Stimulated activated CD8-positive, alpha-beta memory T cell treated with anti-CD3 and anti-CD28 coated beads, Interleukin-4, amount 100 ng/mL, for 1 hour (primary cell): ENCODE data around the gene SEPTIN10.
"Not testable (repeated sequence)": the region's sequence is repeated elsewhere in the genome, so short reads cannot be mapped to it uniquely, and the experiment has no call there.

Source experiments
- DNase-seq, 2 donors: peaks; one replicate each; pipeline ENCODE4 v3.0.0-alpha.2; 2020; ENCODE audit warnings: low read depth in 2 of 2, low spot score in 1 of 2

The SEPTIN10 gene

DNA sequence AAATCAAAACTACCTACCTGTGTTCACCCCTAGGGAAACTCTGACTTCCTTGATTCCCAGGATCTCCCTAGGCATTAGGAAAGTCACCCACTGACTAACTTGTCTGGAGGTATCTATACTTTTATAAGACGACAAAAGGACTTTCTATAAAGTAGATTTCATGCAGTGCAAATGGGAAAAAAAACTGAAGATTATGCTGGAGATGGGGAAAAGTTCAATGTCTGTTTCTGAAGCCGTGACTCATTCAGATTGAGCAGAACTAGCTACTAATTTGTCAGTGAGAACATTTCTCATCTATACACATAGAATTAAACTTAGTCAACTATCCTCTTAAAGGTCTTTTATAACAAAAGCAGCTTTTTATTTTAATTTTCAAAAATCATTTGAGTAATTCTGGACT lies 6.0 kb downstream of the SEPTIN10 start:
- DNase-seq: no peak

DNA sequence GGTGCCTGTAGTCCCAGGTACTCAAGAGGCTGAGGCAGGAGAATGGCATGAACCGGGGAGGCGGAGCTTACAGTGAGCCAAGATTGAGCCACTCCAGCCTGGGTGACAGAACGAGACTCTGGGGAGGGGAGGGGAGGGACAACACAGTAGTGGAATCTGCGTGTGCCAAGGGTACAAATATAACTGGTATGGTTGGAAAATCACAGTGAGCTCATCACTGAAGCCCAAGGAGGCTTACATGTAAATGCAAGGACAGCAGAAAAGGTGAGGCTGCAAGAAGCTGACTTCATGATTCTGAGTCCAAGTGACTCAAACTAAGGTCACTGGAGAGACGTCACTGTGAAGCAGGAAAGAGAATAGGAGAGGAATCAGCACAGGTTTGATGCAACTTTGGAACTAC lies 9.2 kb downstream of the SEPTIN10 start:
- no peak for DNase-seq

DNA sequence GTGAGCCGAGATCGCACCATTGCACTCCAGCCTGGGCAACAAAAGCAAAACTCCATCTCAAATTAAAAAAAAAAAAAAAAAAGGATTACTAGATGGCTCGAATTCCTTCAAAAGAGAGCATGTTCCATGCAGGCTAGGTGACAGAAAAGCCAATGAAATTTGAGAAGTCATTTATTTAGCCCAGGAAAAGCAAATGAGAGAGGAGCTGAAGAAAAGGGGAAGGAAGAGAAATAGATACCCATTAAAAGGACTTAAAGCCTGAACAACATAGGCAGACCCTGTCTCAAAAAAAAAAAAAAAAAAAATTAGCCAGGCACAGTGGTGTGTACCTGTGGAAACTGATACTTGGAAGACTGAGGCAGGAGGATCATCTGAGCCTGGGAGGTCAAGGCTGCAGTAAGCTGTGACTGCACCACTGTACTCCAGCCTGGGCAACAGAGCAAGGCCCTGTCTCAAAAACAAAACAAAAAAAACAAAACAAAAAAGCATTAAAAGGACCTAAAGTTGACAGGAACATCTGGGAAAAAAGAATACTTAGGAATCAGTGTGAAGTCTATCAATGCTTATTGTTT lies 11.1 kb downstream of the SEPTIN10 start:
- no peak for DNase-seq

DNA sequence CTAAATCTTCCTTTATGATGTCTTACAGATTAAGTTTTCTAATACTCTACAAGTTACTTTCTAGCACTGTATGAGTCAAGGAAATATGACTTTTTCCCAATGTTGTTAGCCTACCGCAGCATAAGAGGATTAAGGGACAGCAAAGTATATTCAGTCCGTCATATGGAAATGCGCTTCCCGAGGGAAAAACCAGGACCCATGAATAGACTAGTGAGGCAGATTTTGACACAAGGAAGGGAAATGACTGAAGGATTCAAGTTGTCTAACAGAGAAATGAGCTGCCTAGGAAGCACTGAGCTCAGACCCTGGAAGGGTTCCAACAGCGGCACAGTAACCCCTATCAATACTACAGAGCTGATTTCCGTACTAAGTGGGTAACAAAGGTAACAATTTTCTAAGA lies 12.0 kb downstream of the SEPTIN10 start:
- DNase-seq: no peak

DNA sequence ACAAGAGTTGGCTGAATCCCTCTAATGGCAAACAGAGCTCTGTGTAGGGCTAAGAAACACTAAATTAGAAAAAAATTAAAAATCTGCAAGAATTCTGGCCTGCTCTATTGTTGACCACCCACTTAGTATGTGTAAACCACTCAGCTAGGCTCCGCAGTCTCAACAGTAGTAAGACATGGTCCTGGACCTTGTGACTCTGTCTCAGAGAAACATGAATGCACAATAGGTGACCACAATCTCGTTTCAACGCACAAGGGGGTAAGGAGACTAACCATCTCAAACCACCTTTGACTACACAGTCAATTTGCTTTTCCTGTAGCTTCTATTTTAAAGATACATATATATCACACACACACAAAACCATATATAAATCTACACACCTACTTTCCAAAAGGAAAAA lies 16.5 kb downstream of the SEPTIN10 start:
- no peak for DNase-seq

DNA sequence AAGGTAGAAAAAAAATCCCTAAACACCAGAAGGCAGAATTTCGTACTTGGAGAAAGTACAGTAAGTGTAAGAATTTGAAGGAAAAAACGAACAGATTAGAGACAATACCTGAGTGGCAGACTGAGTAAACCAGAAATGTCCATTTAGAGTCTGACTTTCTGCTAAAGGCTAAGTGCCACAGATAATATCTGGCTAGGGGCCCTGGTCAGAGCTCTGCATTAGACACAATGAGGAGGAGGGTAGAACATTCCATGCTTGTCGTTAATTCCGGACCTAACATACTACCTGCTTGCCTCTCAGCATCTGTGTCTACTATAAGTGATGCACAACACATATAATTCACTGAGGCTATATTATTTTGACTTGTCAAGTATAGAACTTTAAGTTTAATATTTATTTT lies 18.1 kb downstream of the SEPTIN10 start:
- no peak for DNase-seq

DNA sequence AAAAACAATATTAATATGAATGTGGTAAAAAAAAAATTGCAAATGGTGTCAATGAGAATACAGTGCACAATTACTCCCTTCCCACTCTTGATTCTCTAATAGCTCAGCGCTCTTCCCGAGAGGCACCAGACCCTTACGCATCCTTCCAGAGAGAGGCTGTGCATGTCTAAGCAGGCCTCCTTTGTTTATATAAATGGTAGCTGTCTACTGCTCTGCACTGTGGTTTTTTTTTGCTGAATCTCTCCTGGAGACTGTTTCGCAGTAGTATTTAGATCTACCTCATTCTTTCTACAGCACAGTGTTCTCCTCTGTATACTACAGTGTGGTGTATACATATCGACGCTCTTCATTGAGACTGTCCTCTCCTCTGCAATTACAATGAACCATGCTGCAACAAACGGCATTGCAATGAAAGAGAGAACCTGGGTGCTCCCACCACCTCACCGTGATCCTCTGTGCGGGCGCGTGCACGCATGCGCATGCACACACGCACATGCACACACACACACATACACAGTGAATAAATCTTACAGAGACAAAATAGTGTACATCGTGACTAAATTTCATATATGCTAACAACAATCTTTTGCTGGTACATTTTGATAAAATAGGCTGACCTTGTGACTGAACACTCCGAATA lies 19.4 kb downstream of the SEPTIN10 start:
- DNase-seq: no peak

DNA sequence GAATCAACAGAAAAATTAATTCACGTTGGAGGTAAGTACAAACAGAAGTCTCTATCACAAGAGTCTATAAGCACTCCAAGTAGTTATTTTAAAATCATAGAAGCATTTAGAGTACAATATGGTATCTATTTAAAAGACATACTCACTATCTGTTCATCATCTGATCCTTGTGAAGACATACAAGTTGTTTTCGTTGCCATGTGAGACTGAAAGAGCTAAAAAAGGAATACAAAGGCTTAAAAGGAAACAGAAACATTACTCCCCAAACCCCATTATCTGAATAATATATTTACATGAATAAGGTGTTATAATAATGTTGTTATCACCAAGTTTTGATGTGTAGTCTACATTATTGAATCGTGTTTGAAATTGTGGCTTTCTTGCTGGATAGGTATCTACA lies 20.9 kb downstream of the SEPTIN10 start:
- DNase-seq: no peak

DNA sequence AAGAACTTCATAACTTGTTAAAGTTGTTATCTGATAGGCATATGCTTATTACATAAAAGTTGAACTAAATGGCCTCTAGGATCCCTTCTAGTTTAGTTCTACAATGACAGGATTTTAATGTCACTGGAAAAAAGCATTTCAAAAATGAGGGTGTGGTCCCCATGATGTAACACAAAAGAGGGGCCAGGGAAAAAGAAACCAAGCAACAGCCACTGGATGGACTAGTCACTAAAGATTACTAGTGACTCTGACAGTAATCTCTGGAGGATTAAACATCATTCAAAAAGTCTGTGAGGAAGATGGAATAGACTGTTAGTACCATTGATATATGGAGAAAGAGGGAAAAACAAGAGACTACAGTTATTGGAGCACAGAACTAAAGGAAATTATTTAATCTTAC lies 22.6 kb downstream of the SEPTIN10 start:
- no peak for DNase-seq

DNA sequence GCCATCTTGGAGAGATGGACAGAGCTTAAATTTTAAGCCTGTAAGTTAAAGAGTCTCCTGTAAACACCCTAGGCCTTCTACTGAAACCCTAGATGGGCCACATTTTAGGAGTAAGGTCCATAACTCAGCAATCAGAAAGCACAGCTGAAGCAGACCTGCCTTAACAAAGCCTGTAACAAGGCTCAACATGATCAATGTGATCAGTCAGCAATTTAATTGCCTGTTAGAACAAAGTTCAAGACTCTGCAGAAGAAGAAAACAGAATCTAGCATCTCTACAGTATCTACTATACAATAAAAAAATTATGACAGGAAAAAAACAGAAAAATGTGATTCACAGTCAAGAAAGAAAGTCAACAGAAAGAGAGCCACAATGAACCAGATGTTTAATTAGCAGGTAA lies 27.1 kb downstream of the SEPTIN10 start:
- DNase-seq: no peak

DNA sequence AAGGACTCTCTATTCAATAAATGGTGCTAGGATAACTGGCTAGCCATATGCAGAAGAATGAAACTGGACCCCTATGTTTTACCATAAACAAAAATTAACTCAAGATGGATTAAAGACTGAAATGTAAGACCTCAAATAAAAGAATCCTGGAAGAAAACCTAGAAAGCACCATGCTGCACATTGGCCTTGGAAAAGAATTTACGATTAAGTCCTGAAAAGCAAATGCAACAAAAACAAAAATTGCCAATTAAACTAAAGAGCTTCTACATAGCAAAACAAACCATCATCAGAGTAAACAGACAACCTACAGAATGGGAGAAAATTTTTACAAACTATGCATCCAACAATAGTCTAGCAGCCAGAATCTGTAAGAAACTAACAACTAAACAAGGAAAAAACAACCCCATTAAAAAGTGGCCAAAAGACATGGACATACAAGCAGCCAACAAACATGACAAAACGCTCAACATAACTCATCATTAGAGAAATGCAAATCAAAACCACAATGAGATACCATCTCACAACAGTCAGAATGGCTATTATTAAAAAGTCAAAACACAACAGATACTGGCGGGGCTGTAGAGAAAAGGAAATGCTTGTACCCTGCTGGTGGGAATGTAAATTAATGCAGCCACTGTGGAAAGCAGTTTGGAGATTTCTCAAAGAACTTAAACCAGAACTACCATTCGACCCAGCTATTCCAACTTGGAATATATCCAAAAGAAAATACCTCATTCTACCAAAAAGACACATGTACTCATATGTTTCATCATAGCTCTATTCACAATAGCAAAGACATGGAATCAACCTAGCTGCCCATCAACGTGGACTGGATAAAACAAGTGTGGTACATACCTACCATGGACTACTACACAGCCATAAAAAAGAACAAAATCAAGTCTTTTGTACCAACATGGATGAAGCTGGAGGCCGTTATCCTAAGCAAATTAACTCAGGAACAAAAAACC lies 30.6 kb downstream of the SEPTIN10 start:
- no peak for DNase-seq

DNA sequence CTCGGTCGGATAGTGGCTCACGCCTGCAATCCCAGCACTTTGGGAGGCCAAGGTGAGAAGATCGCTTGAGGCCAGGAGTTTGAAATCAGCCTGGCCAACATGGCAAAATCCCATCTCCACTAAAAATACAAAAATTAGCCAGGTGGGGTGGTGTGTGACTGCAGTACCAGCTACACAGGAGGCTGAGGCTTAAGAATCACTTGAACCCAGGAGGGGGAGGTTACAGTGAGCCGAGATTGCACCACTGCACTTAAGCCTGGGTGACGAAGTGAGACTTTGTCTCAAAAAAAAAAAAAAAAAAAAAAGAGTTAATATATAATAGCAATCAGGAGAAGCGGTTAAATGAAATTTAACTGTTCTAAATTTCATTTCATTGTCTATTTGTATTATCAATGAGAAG lies 36.1 kb downstream of the SEPTIN10 start:
- DNase-seq: not testable (repeated sequence)

DNA sequence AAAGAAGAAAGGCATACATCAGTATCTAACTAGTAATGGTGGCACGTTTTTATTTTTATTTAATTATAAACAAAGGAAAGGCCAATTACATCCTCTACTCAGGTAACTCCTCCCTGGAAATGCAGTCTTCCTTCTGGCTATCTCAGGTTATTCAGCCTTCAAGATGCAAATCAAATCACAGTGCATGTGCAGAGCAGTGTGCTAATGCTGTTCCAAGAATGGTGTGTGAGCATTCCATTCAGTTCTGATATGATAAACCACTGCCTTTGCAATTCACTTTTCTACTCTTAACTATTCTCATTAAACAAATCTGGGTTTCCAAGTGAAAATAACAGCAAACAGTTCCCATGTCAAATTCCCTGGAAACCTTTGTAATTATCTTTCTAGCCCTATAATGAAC lies 38.4 kb downstream of the SEPTIN10 start:
- DNase-seq: no peak

DNA sequence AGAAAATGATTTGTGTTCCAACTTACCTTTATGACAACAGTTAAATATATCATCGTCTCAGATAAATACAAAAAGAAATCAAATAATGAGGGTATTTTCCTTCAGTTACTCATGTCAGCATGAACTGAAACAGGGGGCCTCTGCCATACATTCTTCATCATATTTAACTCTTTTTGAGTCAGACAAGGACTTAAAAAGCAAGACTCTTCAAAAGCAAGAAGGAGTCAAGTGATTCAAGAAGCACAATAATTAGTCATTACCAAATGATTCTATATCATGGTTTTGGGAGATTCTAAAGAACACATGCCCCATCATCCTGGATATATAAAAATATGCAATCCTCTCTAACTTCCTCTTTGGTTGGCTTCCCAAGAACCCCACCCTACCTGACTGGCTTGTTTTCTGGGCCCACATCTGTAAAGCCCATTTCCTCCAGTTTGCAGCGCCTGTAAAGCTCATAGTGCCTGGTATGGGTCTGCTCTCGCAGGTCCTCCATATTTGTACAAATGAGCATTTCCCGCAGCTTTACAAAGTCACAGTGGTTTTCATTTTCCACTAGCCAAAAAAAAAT lies 49.7 kb downstream of the SEPTIN10 start:
- DNase-seq: no peak

DNA sequence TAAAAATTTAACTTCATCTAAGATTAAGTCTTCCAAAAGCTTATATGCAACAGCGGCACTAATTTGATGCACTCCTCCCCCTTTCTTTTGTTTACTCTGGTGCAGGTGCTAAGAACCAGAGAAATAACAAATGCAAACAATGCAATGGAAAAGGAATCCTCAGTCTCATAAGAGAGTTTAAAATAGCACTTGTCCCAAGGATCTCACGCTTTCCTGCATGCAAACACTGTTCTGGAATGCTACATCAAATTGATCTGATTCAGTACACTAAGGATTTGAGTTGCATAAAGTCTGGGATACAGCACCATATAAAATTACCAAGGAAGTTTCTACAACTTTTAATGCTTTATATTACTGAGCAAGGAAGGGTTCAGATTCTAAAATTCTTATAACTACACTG lies 50.5 kb downstream of the SEPTIN10 start:
- no peak for DNase-seq

DNA sequence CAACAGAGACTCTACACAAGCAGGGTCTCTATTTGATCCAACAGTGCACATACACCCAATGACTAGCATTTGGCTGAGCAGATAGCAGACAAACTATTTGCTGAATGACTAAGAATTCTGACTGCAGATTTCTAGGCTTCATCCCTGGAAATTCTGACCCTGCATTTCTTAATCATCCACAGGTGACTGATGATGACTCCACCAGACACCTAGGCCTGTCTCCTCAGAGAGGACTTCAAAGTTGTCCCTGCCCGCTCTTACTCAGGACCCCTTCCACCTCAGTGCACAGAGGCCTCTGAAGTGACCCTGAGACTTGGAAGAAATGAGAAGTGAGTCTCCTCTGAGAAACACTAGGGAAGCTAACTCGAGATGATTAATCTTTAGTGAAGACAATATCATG lies 51.3 kb downstream of the SEPTIN10 start:
- no peak for DNase-seq

DNA sequence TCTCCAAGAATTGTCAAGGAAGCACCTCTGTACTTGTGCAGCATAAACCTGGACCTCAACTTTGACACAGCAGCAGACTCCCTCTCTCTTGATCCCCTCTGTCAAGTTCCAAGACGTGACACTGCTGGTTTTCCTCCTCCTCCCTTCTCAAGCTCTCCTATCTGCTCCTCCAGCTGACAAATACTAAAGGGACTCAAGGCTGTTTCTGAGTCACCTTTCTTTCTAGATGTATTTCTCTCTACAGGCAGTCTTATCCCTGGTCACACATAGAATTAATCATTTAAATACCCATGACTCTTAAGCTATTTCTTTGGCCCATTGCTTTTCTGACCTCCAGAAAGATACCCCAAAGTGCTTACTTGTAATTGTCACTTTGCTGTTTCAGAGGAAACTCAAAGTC lies 53.5 kb downstream of the SEPTIN10 start:
- no peak for DNase-seq

DNA sequence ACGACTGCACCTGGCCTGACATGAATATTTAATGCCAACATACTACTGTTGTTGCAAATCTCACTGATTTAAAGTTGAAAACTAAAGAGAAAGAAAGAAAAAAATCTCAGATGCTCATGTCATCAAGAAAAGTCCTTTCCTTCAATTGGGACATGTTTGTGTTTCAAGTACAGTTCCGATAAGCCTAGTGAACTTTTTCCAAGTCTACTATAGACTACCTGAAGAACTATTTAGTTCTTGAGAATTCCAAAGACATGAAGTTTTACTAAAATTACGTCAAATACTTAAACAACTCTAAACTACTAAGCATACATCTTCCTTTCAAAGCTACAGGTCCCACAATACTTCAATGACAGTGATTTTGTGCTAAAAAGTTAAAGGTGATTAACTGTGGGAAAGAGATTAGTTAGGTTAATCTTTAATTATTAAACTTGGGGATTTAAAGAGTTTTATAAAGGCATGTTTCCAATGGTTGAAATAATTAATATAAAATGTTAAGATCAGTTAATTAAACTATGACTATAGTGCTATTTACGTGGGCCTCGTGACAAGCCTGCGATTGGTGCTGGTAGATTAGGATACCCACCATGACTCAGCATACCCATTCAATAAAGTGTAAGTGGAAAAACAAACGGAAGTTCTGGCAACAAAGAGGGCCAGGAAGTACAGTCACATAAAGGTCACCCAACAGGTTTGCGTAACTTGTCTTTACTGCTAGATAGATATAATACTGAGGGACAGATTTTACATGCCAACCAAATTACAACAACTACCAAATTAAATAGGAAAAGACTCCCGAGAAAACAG lies 55.5 kb downstream of the SEPTIN10 start:
- no peak for DNase-seq

DNA sequence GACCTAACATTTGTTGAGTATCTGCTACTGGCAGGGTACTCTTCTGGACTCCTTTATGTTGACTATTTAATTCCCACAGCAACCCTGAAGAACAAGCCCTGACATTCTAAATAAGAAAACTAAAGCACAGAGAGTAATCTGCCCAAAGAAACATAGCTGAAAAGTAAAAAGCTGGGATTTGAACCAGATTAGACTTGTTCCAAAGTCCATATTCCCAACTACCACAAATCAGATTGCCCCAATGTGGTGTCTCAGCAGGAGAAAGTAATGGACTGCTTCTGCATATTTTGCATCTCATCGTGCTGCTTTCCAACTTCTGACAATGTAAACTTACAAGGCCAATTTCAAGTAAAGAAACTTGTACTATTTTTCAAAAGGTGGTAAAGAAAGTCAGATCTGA lies 56.5 kb downstream of the SEPTIN10 start:
- no peak for DNase-seq

DNA sequence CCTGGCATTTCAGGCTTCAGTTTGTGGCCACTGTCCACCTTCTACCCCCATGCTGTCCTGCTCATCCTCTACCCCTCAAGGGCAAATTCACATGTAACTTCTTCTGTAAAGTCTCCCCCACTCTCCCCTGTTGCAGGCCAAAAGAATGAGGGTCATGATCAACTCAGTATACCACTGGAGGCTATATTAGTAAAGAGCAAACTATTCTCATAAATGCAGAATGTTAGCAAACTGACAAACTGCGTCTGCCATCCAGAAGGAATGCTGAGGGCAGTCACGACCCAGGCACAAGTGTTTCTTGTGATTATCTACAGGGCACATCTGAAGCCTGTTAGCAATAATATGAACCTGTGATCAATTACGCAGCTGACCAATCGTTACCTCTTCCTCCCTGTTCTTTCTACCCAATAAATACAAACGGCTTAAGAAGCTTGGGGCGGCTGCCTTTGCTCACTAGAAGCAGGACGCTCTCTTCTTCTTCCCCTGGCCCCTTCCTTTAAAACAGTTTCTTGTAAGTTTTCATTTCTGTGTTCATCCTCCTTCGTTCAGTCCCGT lies 58.3 kb downstream of the SEPTIN10 start:
- no peak for DNase-seq

DNA sequence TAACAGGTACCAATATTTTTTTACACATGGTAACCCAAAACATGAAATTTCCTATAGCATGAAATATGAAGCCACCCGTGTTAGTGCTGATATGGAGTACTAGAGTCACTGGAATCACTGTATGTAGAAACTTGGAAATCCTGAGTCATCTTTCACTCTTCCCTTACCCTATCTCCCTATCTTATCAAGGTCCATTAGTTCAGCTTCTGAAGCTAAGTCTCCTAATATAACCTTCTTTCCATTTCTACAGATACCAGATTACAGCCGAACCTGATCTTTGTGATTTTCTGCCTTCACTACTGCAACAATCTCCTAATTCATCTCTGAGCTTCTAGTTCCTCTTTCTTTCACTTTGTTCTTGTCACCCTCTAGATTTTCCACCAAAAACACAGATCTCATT lies 59.0 kb downstream of the SEPTIN10 start:
- DNase-seq: no peak
